ENCODE measurements around the gene ADAM12. TPM values are rescaled to one million over a fixed set of nuclear protein-coding genes. Genes with fewer than 3 reads are reported as not detected.

ADAM12 gene
- total RNA-seq, 1 donor from 2014 or later, result not detected

- intact Hi-C loops (cut with DNase I), result no loop called here
- Histone ChIP-seq H3K36me3 (no peaks in the 10 kb centered on the region), H3K9me3 (no peaks in the 10 kb centered on the region), H3K4me3 (no peak overlapping the region), H3K27ac (no peak overlapping the region), H3K4me1 (no peaks in the 10 kb centered on the region), H3K27me3 (no peaks in the 10 kb centered on the region)
- no peak for TF ChIP-seq CTCF (IDR thresholded peaks at IDR 0.05)
- no peak for DNase-seq (ENCODE audit: low spot score in 2 of 2)
These were observed 392.5 kb downstream of the ADAM12 start for GRCh38 chr10:125995726-125996304.

- no peak overlapping the region for H3K4me3 ChIP-seq
- H3K9me3 ChIP-seq, result no peaks in the 10 kb centered on the region
- TF ChIP-seq CTCF (IDR thresholded peaks at IDR 0.05), result no peak
- H3K27ac ChIP-seq, result no peak overlapping the region
- no peaks in the 10 kb centered on the region for H3K27me3 ChIP-seq
- H3K36me3 ChIP-seq, result no peaks in the 10 kb centered on the region
- DNase-seq (ENCODE audit: low spot score in 2 of 2), result no peak
- H3K4me1 ChIP-seq, result no peaks in the 10 kb centered on the region
- intact Hi-C loops (cut with DNase I), result no loop called here
These were observed 393.7 kb downstream of the ADAM12 start for GRCh38 chr10:125994601-125995000.

GRCh38 chr10:125992254-125992653 is 396.0 kb downstream of the ADAM12 start:
- Histone ChIP-seq H3K27me3 (no peaks in the 10 kb centered on the region), H3K9me3 (no peaks in the 10 kb centered on the region), H3K27ac (no peak overlapping the region), H3K36me3 (no peaks in the 10 kb centered on the region), H3K4me3 (no peak overlapping the region), H3K4me1 (no peaks in the 10 kb centered on the region)
- TF ChIP-seq CTCF (IDR thresholded peaks at IDR 0.05), result no peak
- intact Hi-C loops (cut with DNase I), result no loop called here
- no peak for DNase-seq (ENCODE audit: low spot score in 2 of 2)

- Histone ChIP-seq H3K27ac (no peak overlapping the region), H3K4me1 (no peaks in the 10 kb centered on the region), H3K9me3 (no peaks in the 10 kb centered on the region), H3K27me3 (no peaks in the 10 kb centered on the region), H3K4me3 (no peak overlapping the region), H3K36me3 (no peaks in the 10 kb centered on the region)
- DNase-seq (ENCODE audit: low spot score in 2 of 2), result no peak
- no peak for TF ChIP-seq CTCF (IDR thresholded peaks at IDR 0.05)
- intact Hi-C loops (cut with DNase I), result no loop called here
These were observed 396.9 kb downstream of the ADAM12 start for GRCh38 chr10:125991392-125991791.

- no peak for TF ChIP-seq CTCF (IDR thresholded peaks at IDR 0.05)
- no peak for DNase-seq (ENCODE audit: low spot score in 2 of 2)
- Histone ChIP-seq H3K4me1 (no peaks in the 10 kb centered on the region), H3K4me3 (no peak overlapping the region), H3K27me3 (no peaks in the 10 kb centered on the region), H3K27ac (no peak overlapping the region), H3K9me3 (no peaks in the 10 kb centered on the region), H3K36me3 (no peaks in the 10 kb centered on the region)
- intact Hi-C loops (cut with DNase I), result no loop called here
These were observed 397.3 kb downstream of the ADAM12 start for GRCh38 chr10:125990974-125991373.

GRCh38 chr10:125989791-125990190 is 398.5 kb downstream of the ADAM12 start:
- no peak overlapping the region for H3K4me3 ChIP-seq
- H3K36me3 ChIP-seq, result no peaks in the 10 kb centered on the region
- no peak for DNase-seq (ENCODE audit: low spot score in 2 of 2)
- no peak for TF ChIP-seq CTCF (IDR thresholded peaks at IDR 0.05)
- no peaks in the 10 kb centered on the region for H3K27me3 ChIP-seq
- intact Hi-C loops (cut with DNase I), result loop anchor here (10.0 kb wide), 1 partner anchor 105 kb away; no protein-coding TSS in a partner anchor
- H3K4me1 ChIP-seq, result no peaks in the 10 kb centered on the region
- no peaks in the 10 kb centered on the region for H3K9me3 ChIP-seq
- H3K27ac ChIP-seq, result no peak overlapping the region

Measured in ascending aorta (tissue), 2 donors.